B cell (primary cell): ENCODE results near the gene RGS7.

Source experiments
- EZH2 ChIP-seq: IDR thresholded peaks from 2 replicates; pipeline ENCODE4 v1.6.1; 2012; ENCODE audit warnings: borderline replicate concordance, low read depth, mild to moderate bottlenecking, moderate library complexity, low read length; ENCODE audit not compliant: insufficient read depth, poor library complexity, severe bottlenecking
- TF ChIP-seq, protein P1 (sequence below): fragments of 200-600 bp; IDR thresholded peaks from one replicate; pipeline ENCODE4 v1.8.0; 2022; ENCODE audit warnings: antibody characterized with exemption, mild to moderate bottlenecking

DNA sequence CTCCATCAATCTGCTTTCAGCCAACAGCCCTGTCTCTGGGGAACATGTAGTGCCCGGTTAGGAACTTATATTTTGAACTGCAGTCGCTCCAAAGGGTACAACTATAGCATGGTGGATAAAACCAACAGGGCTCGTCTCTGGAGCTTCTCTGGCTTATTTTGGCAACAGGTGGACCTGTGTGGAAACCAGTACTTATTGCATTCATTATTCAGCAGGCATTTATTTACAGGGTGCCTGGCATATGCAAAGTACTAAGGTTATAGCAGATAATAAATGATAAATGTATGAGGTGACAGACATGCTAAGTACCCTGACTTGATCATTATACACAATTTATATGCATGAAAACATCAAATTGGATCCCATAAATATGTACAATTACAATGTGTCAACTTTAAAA lies 93.7 kb downstream of the RGS7 start:
- TF ChIP-seq, protein P1, sequence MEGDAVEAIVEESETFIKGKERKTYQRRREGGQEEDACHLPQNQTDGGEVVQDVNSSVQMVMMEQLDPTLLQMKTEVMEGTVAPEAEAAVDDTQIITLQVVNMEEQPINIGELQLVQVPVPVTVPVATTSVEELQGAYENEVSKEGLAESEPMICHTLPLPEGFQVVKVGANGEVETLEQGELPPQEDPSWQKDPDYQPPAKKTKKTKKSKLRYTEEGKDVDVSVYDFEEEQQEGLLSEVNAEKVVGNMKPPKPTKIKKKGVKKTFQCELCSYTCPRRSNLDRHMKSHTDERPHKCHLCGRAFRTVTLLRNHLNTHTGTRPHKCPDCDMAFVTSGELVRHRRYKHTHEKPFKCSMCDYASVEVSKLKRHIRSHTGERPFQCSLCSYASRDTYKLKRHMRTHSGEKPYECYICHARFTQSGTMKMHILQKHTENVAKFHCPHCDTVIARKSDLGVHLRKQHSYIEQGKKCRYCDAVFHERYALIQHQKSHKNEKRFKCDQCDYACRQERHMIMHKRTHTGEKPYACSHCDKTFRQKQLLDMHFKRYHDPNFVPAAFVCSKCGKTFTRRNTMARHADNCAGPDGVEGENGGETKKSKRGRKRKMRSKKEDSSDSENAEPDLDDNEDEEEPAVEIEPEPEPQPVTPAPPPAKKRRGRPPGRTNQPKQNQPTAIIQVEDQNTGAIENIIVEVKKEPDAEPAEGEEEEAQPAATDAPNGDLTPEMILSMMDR, result no peak
- TF ChIP-seq EZH2, result no peak
